SK-N-MC (cell line): ENCODE results near the gene OR5AN1.

Experiments used
- EZH2 ChIP-seq: fragments of 200-600 bp; sonication (generic); IDR thresholded peaks from one replicate; pipeline ENCODE4 v1.6.1; 2017; ENCODE audit warnings: antibody characterized with exemption
- POLR2AphosphoS5 ChIP-seq: IDR thresholded peaks from 2 replicates; pipeline ENCODE4 v1.6.1; 2012; ENCODE audit warnings: mild to moderate bottlenecking, low read depth, low read length, borderline replicate concordance

GRCh38 chr11:59401262-59401552 is 42.5 kb downstream of the OR5AN1 start:
- TF ChIP-seq POLR2AphosphoS5 (no peak), EZH2 (no peak)
